HG02798 (cell line): ENCODE data around the gene BAHCC1.

Experiments
- ATAC-seq: cut with Tn5 transposase; IDR thresholded peaks from one replicate; pipeline ENCODE4 v1.9.1; 2021; ENCODE audit warnings: mild to moderate bottlenecking; ENCODE audit not compliant: unreplicated experiment, poor library complexity

Gene BAHCC1

DNA sequence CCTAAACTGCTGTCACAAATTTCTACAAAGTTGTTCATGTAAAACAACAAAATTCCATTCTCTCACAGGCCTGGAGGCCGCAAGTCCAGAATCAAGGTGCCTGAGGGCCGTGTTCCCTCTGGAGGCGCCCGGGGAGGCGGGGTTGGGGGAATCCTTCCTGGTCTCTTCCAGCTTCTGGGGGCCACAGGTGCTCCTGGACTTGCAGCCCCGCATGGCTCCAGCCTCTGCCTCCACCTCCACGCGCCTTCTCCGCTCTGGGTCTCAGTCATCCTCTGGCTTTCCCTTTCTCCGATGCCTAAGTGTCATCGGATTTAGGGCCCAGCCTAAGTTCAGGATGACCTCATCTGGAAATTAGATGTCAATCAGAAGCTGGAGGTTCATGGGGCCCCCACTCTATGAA, 28.6 kb upstream of the BAHCC1 start:
- ATAC-seq: no peak

DNA sequence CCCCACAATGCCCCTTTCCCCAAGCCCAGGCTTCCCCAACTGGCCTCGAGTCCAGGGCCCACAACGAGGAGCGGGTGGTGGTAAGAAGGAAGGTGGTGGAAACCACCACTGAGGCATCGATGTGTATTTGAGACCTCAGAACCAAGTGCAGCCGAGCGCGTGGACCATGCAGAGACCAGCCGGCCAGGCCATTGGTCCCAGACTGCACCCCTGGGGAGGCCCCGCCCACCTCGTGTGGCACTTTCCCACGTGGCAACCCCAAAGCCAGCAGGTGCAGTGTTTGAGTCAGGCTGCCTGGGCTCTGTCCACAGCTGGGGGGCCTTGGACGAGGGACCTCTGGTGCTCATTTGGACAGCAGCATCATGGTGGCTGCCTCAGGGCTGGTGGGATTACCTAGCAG, 28.1 kb upstream of the BAHCC1 start:
- ATAC-seq: no peak

DNA sequence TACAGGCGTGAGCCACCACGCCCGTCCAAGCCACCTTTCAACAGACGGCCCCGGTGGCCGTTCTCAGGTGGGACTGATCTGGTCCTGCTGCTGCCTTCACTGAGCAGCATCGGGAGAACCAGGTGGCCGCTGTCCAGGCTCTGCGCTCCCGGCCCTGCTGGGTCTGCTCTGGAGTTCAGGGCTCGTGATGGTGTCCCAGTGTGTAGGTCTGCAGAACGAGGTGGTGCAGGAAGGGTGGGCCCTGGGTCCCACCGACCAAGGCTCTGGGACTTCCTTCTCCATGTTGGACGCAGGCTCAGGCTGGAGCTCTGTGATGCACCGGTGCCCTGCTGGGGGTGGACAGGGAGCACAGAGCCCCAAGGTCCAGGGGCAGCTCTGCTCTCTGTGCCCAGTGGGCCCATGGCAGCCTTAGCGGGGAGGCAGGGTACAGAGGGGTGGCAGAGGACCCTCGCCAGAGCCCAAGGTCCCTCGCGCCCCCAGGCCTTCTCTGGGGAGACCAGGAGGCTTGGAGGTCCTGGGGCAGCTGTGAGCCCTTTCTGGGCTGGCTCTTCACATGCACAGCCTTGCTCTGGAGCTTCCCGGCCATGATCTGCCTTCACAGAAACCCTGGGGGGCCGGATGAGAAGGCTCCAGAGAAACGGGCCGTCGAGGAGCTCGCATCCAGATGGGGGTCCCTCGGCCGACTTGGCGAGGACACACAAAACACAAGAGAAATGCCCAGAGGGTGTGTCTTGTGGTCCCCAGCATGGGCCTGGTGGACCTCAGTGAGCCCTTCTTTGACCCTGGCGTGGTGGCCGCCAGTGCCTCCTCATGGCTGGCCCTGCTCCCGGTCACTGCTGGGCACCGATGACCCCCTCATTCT, 26.9 kb upstream of the BAHCC1 start:
- ATAC-seq: no peak

DNA sequence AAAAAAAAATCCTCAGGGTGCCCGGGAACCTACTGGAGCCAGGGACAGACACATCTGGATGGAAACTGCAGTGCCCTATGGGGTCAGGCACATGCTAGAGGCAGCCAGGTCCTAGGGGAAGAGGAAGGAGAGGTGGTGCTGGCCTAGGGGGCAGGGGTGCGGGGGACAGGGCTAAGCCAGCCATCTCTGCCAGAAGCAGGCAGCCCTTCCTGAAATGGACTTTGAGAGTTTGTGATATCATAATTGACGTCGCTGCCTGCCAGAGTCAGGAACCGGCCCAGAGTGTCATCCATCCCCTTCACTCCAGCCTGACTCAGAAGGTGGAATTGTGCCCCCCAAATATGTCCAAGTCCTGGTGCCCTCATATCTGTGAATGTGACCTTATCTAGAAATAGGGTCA, 25.0 kb upstream of the BAHCC1 start:
- ATAC-seq: no peak

GRCh38 chr17:81371910-81372760, 23.1 kb upstream of the BAHCC1 start:
- ATAC-seq: no peak

- ATAC-seq: no peak
These were observed 21.6 kb upstream of the BAHCC1 start for GRCh38 chr17:81373536-81374160.

- no peak for ATAC-seq
These were observed 20.4 kb upstream of the BAHCC1 start for GRCh38 chr17:81374890-81375289.

DNA sequence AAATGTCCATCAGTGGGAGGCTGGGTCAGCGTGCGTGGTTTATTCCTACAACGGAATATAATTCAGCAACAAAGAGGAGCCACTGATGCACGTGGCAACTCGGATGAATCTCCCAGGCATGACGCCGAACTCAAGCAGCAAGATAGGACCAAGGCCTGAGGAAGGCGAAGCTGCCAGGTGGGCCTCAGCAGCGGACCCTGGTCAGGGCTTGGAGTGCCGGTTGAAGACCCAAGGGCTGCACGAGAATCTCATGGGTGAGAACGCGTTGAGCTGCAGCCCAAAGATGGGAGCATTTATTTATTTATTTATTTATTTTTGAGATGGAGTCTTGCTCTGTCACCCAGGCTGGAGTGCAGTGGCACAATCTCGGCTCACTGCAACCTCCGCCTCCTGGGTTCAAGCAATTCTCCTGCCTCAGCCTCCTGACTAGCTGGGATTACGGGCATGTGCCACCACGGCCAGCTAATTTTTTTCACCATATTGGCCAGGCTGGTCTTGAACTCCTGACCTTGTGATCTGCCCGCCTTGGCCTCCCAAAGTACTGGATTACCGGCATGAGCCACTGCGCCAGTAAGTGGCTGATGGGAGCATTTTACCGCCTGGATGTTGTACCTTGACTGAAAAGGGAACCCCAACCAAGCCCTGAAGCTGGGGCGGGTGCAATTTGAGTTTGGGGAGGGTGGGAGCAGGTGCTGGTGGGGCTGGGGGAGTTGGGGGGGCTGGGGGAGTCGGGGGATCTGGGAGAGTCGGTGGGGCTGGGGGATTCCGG, 18.1 kb upstream of the BAHCC1 start:
- no peak for ATAC-seq

DNA sequence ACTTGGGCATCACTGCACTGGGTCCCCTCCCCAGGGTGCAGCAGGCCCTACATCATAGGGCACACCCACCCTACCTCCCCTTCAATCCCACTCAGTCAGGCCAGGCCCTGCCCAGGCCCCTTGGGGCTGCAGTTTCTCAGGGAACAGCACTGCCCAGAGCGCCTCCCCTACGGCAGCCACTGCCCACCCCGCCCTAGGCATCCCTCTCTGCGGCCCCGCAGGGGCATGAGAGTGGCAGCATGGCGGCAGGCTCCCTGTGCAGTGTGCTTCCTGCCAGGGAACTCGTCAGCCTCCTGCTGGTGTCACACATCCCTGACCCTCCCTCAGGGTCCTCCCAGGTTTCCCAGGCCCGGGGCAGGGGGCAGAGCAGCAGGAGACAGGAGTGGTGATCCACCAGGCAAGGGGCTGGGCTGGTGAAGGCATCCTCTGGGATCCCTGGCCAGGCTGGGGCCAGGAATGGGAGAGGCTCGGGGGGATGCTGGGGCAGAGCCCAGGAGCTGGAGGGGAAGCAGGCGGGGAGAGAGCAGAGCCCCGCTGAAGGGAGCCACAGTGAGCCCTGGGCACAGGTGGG, 16.2 kb upstream of the BAHCC1 start:
- no peak for ATAC-seq

GRCh38 chr17:81379523-81379942, 15.7 kb upstream of the BAHCC1 start:
- no peak for ATAC-seq

DNA sequence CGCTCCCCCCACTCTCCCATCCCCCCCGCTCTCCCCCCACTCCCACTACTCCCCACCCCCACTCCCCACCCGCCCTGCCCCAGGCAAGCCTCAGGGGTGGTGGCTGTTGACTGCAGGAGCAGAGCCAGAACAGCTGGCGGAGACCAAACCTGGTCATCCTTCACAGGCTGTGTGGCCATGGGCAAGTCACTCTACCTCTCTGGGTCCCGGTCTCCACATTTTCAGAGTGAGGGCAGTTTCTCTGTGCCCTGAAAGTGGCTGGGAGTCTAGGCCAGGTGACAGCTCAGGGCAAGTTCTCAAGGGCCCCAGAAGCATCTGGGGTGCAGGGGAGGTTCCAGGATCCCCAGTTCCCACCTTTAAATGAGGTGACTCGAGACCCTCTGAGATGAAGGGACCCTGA, 15.1 kb upstream of the BAHCC1 start:
- ATAC-seq: no peak

- ATAC-seq: no peak
These were observed 14.4 kb upstream of the BAHCC1 start for GRCh38 chr17:81380666-81381518.

GRCh38 chr17:81381632-81382577, 13.4 kb upstream of the BAHCC1 start:
- no peak for ATAC-seq

GRCh38 chr17:81382851-81383250, 12.4 kb upstream of the BAHCC1 start:
- no peak for ATAC-seq

- ATAC-seq: no peak
These were observed 11.5 kb upstream of the BAHCC1 start for GRCh38 chr17:81383504-81384421.

GRCh38 chr17:81384929-81385319, 10.3 kb upstream of the BAHCC1 start:
- ATAC-seq: no peak
